GM23338 (cell line): ENCODE data around the gene LYST. TPM values are rescaled to one million over a fixed set of nuclear protein-coding genes. Genes with fewer than 3 reads are reported as not detected.

Experiments used
- ATAC-seq: fragments of 200-7000 bp; cut with Tn5 transposase; 3 replicates; pipeline ENCODE4 v1.9.1; 2020
- DNase-seq: peaks from one replicate; pipeline ENCODE4 v3.0.0-alpha.2; 2015; ENCODE audit warnings: low spot score
- H2AFZ ChIP-seq: fragments of 200-600 bp; sonication (generic); 2 replicates; pipeline ENCODE4 v1.8.0; 2016; ENCODE audit warnings: antibody characterized with exemption, mild to moderate bottlenecking, moderate library complexity
- H3F3A ChIP-seq: fragments of 200-600 bp; sonication (generic); replicated peaks from 2 replicates; pipeline ENCODE4 v1.8.0; 2017; ENCODE audit warnings: antibody characterized with exemption, mixed run types, low read depth
- H3K27ac ChIP-seq: fragments of 200-600 bp; sonication (generic); 2 replicates; pipeline ENCODE4 v1.6.1; 2016; ENCODE audit warnings: low read depth
- H3K27me3 ChIP-seq: fragments of 200-600 bp; sonication (generic); 2 replicates; pipeline ENCODE4 v1.8.0; 2016; ENCODE audit warnings: mild to moderate bottlenecking, mixed run types, moderate library complexity; ENCODE audit not compliant: insufficient read depth
- H3K36me3 ChIP-seq: fragments of 200-600 bp; sonication (generic); 2 replicates; pipeline ENCODE4 v1.8.0; 2016; ENCODE audit warnings: mild to moderate bottlenecking; ENCODE audit not compliant: insufficient read depth
- H3K4me1 ChIP-seq: fragments of 200-600 bp; sonication (generic); 2 replicates; pipeline ENCODE4 v1.8.0; 2016; ENCODE audit warnings: mild to moderate bottlenecking, moderate library complexity; ENCODE audit not compliant: insufficient read depth
- H3K4me2 ChIP-seq: fragments of 200-600 bp; sonication (generic); 2 replicates; pipeline ENCODE4 v1.7.1; 2017; ENCODE audit warnings: mixed run types
- H3K4me3 ChIP-seq: fragments of 200-600 bp; sonication (generic); 2 replicates; pipeline ENCODE4 v1.6.1; 2016; ENCODE audit warnings: mixed run types
- H3K79me2 ChIP-seq: fragments of 200-600 bp; sonication (generic); replicated peaks from 2 replicates; pipeline ENCODE4 v1.8.0; 2017; ENCODE audit warnings: mild to moderate bottlenecking; ENCODE audit not compliant: insufficient read depth
- H3K9me2 ChIP-seq: fragments of 200-600 bp; sonication (generic); 2 replicates; pipeline ENCODE4 v1.8.0; 2017; ENCODE audit not compliant: insufficient read depth
- H4K20me1 ChIP-seq: fragments of 200-600 bp; sonication (generic); replicated peaks from 2 replicates; pipeline ENCODE4 v1.8.0; 2017; ENCODE audit warnings: mild to moderate bottlenecking; ENCODE audit not compliant: insufficient read depth
- H3K27ac Mint-ChIP-seq: 2 replicates; pipeline ENCODE4 v1.8.0; 2020; ENCODE audit warnings: inconsistent platforms, mild to moderate bottlenecking, moderate library complexity, mixed read lengths
- H3K27me3 Mint-ChIP-seq: 3 replicates; pipeline ENCODE4 v1.8.0; 2022; ENCODE audit warnings: low read depth, mild to moderate bottlenecking, moderate library complexity, mixed read lengths, inconsistent platforms; ENCODE audit not compliant: insufficient read depth, poor library complexity
- H3K36me3 Mint-ChIP-seq: 3 replicates; pipeline ENCODE4 v1.8.0; 2021; ENCODE audit warnings: low read depth, mild to moderate bottlenecking, inconsistent platforms, moderate library complexity, mixed read lengths
- H3K4me1 Mint-ChIP-seq: 3 replicates; pipeline ENCODE4 v1.8.0; 2020; ENCODE audit warnings: mild to moderate bottlenecking, inconsistent platforms, mixed read lengths
- H3K4me3 Mint-ChIP-seq: 3 replicates; pipeline ENCODE4 v1.8.0; 2021; ENCODE audit warnings: moderate library complexity, mild to moderate bottlenecking, inconsistent platforms, mixed read lengths
- H3K9me3 Mint-ChIP-seq: 3 replicates; pipeline ENCODE4 v1.8.0; 2020; ENCODE audit warnings: moderate library complexity, mild to moderate bottlenecking, inconsistent platforms, mixed read lengths
- CREB1 ChIP-seq: fragments of 250-450 bp; sonication (Bioruptor Pico); IDR thresholded peaks from 2 replicates; pipeline ENCODE4 v1.5.0; 2020; ENCODE audit warnings: low read depth, mild to moderate bottlenecking, moderate library complexity
- EZH2 ChIP-seq: fragments of 200-600 bp; sonication (generic); IDR thresholded peaks from one replicate; pipeline ENCODE4 v1.8.0; 2017; ENCODE audit warnings: antibody characterized with exemption, mild to moderate bottlenecking, low read depth; ENCODE audit not compliant: unreplicated experiment
- EZH2phosphoT487 ChIP-seq: fragments of 200-600 bp; sonication (generic); IDR thresholded peaks from one replicate; pipeline ENCODE4 v1.8.1; 2018; ENCODE audit warnings: antibody characterized with exemption; ENCODE audit not compliant: unreplicated experiment
- JUNB ChIP-seq: IDR thresholded peaks from one replicate; pipeline ENCODE4 v1.6.1; 2016; ENCODE audit warnings: antibody characterized with exemption; ENCODE audit not compliant: unreplicated experiment
- NANOG ChIP-seq: IDR thresholded peaks from 2 replicates; pipeline ENCODE4 v1.6.1; 2016; ENCODE audit warnings: antibody characterized with exemption, borderline replicate concordance
- POLR2AphosphoS5 ChIP-seq: IDR thresholded peaks from 2 replicates; pipeline ENCODE4 v1.6.1; 2016; ENCODE audit warnings: antibody characterized with exemption, low read depth
- STAT1 ChIP-seq: IDR thresholded peaks from one replicate; pipeline ENCODE4 v1.6.1; 2016; ENCODE audit warnings: antibody characterized with exemption; ENCODE audit not compliant: unreplicated experiment
- ZNF114 ChIP-seq: fragments of 250-450 bp; sonication (Bioruptor Pico); IDR thresholded peaks from 2 replicates; pipeline ENCODE4 v1.5.0; 2020; ENCODE audit warnings: mild to moderate bottlenecking, moderate library complexity
- ZNF331 ChIP-seq: fragments of 250-450 bp; sonication (Bioruptor Pico); IDR thresholded peaks from 2 replicates; pipeline ENCODE4 v1.5.0; 2020; ENCODE audit warnings: low read depth, mild to moderate bottlenecking, moderate library complexity
- polyA plus RNA-seq: library from polyadenylated mRNA; unstranded; fragments of >200 nt; fragmentation: Nextera tagmentation; extraction: Ambion mirVana; gene quantifications from 2 replicates; pipeline ENCODE4 v1.2.1, GENCODE V29; 2016
- total RNA-seq: library from RNA; depleted of rRNA; stranded (reverse); fragments of >200 nt; shearing (Covaris generic); gene quantifications from 2 replicates; pipeline ENCODE4 v1.2.3, GENCODE V29; 2014
- TF ChIP-seq, protein P1 (sequence below): fragments of 250-450 bp; sonication (Bioruptor Pico); IDR thresholded peaks from 2 replicates; pipeline ENCODE4 v1.5.0; 2020; ENCODE audit warnings: mild to moderate bottlenecking, moderate library complexity
- TF ChIP-seq, protein P2 (sequence below): IDR thresholded peaks from one replicate; pipeline ENCODE4 v1.6.1; 2018; ENCODE audit warnings: antibody characterized with exemption; ENCODE audit not compliant: unreplicated experiment
- TF ChIP-seq, protein P3 (sequence below): IDR thresholded peaks from 2 replicates; pipeline ENCODE4 v1.6.1; 2016; ENCODE audit warnings: antibody characterized with exemption
- TF ChIP-seq, protein P4 (sequence below), 2 experiments: fragments of 200-600 bp in 1 of 2; sonication (generic) in 1 of 2; conservative IDR thresholded peaks; 2 replicates each; pipeline versions ENCODE4 v1.5.1 to v1.6.1; 2016 to 2017; ENCODE audit warnings: antibody characterized with exemption in 2 of 2, low read depth in 2 of 2, mild to moderate bottlenecking in 2 of 2, moderate library complexity in 1 of 2

Gene LYST
- total and polyA plus RNA-seq, 2 experiments from 2014 or later: 0.21 to 1.0 TPM

DNA sequence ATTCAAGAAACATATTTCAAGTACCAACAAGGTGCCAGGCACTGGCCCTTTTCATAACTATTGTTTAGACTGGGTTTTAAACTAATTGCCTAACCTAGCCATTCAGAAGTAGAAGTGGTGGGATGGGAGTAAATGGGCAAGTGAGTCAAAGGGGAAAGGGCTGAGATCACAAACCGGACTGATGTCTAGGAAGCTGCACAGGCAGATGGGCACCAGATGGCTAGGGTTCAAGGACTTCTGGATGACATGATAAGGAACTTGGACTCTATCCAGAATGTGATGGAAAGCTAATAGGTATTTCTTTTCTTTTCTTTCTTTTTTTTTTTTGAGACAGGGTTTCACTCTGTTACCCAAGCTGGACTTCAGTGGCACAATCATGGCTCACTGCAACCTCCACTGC is 46.6 kb downstream of the LYST start:
- H3K79me2 ChIP-seq: no peaks in the 10 kb centered on the region
- H3K4me3 ChIP-seq: no peak overlapping the region
- no peak overlapping the region for H2AFZ ChIP-seq
- Mint-ChIP-seq H3K9me3 (no peaks in the 10 kb centered on the region), H3K27ac (no peak overlapping the region), H3K36me3 (no peaks in the 10 kb centered on the region), H3K4me3 (no peak overlapping the region), H3K4me1 (no peaks in the 10 kb centered on the region), H3K27me3 (peaks cover 3% of the 10 kb centered on the region)
- no peaks in the 10 kb centered on the region for H3F3A ChIP-seq
- H4K20me1 ChIP-seq: no peaks in the 10 kb centered on the region
- DNase-seq: no peak
- TF ChIP-seq, protein P1, sequence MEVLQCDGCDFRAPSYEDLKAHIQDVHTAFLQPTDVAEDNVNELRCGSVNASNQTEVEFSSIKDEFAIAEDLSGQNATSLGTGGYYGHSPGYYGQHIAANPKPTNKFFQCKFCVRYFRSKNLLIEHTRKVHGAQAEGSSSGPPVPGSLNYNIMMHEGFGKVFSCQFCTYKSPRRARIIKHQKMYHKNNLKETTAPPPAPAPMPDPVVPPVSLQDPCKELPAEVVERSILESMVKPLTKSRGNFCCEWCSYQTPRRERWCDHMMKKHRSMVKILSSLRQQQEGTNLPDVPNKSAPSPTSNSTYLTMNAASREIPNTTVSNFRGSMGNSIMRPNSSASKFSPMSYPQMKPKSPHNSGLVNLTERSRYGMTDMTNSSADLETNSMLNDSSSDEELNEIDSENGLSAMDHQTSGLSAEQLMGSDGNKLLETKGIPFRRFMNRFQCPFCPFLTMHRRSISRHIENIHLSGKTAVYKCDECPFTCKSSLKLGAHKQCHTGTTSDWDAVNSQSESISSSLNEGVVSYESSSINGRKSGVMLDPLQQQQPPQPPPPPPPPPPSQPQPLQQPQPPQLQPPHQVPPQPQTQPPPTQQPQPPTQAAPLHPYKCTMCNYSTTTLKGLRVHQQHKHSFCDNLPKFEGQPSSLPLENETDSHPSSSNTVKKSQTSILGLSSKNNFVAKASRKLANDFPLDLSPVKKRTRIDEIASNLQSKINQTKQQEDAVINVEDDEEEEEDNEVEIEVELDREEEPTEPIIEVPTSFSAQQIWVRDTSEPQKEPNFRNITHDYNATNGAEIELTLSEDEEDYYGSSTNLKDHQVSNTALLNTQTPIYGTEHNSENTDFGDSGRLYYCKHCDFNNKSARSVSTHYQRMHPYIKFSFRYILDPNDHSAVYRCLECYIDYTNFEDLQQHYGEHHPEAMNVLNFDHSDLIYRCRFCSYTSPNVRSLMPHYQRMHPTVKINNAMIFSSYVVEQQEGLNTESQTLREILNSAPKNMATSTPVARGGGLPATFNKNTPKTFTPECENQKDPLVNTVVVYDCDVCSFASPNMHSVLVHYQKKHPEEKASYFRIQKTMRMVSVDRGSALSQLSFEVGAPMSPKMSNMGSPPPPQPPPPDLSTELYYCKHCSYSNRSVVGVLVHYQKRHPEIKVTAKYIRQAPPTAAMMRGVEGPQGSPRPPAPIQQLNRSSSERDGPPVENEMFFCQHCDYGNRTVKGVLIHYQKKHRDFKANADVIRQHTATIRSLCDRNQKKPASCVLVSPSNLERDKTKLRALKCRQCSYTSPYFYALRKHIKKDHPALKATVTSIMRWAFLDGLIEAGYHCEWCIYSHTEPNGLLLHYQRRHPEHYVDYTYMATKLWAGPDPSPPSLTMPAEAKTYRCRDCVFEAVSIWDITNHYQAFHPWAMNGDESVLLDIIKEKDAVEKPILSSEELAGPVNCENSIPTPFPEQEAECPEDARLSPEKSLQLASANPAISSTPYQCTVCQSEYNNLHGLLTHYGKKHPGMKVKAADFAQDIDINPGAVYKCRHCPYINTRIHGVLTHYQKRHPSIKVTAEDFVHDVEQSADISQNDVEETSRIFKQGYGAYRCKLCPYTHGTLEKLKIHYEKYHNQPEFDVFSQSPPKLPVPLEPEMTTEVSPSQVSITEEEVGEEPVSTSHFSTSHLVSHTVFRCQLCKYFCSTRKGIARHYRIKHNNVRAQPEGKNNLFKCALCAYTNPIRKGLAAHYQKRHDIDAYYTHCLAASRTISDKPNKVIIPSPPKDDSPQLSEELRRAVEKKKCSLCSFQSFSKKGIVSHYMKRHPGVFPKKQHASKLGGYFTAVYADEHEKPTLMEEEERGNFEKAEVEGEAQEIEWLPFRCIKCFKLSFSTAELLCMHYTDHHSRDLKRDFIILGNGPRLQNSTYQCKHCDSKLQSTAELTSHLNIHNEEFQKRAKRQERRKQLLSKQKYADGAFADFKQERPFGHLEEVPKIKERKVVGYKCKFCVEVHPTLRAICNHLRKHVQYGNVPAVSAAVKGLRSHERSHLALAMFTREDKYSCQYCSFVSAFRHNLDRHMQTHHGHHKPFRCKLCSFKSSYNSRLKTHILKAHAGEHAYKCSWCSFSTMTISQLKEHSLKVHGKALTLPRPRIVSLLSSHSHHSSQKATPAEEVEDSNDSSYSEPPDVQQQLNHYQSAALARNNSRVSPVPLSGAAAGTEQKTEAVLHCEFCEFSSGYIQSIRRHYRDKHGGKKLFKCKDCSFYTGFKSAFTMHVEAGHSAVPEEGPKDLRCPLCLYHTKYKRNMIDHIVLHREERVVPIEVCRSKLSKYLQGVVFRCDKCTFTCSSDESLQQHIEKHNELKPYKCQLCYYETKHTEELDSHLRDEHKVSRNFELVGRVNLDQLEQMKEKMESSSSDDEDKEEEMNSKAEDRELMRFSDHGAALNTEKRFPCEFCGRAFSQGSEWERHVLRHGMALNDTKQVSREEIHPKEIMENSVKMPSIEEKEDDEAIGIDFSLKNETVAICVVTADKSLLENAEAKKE: no peak
- no peak for TF ChIP-seq STAT1
- TF ChIP-seq POLR2AphosphoS5: no peak
- TF ChIP-seq, protein P2, sequence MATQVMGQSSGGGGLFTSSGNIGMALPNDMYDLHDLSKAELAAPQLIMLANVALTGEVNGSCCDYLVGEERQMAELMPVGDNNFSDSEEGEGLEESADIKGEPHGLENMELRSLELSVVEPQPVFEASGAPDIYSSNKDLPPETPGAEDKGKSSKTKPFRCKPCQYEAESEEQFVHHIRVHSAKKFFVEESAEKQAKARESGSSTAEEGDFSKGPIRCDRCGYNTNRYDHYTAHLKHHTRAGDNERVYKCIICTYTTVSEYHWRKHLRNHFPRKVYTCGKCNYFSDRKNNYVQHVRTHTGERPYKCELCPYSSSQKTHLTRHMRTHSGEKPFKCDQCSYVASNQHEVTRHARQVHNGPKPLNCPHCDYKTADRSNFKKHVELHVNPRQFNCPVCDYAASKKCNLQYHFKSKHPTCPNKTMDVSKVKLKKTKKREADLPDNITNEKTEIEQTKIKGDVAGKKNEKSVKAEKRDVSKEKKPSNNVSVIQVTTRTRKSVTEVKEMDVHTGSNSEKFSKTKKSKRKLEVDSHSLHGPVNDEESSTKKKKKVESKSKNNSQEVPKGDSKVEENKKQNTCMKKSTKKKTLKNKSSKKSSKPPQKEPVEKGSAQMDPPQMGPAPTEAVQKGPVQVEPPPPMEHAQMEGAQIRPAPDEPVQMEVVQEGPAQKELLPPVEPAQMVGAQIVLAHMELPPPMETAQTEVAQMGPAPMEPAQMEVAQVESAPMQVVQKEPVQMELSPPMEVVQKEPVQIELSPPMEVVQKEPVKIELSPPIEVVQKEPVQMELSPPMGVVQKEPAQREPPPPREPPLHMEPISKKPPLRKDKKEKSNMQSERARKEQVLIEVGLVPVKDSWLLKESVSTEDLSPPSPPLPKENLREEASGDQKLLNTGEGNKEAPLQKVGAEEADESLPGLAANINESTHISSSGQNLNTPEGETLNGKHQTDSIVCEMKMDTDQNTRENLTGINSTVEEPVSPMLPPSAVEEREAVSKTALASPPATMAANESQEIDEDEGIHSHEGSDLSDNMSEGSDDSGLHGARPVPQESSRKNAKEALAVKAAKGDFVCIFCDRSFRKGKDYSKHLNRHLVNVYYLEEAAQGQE: no peak
- no peak for TF ChIP-seq ZNF331 (CRISPR knock-in tag)
- TF ChIP-seq JUNB: no peak
- no peak for TF ChIP-seq ZNF114 (CRISPR knock-in tag)
- TF ChIP-seq, protein P3, sequence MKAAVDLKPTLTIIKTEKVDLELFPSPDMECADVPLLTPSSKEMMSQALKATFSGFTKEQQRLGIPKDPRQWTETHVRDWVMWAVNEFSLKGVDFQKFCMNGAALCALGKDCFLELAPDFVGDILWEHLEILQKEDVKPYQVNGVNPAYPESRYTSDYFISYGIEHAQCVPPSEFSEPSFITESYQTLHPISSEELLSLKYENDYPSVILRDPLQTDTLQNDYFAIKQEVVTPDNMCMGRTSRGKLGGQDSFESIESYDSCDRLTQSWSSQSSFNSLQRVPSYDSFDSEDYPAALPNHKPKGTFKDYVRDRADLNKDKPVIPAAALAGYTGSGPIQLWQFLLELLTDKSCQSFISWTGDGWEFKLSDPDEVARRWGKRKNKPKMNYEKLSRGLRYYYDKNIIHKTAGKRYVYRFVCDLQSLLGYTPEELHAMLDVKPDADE: no peak
- TF ChIP-seq EZH2phosphoT487: no peak
- TF ChIP-seq EZH2: no peak
- TF ChIP-seq, protein P4, sequence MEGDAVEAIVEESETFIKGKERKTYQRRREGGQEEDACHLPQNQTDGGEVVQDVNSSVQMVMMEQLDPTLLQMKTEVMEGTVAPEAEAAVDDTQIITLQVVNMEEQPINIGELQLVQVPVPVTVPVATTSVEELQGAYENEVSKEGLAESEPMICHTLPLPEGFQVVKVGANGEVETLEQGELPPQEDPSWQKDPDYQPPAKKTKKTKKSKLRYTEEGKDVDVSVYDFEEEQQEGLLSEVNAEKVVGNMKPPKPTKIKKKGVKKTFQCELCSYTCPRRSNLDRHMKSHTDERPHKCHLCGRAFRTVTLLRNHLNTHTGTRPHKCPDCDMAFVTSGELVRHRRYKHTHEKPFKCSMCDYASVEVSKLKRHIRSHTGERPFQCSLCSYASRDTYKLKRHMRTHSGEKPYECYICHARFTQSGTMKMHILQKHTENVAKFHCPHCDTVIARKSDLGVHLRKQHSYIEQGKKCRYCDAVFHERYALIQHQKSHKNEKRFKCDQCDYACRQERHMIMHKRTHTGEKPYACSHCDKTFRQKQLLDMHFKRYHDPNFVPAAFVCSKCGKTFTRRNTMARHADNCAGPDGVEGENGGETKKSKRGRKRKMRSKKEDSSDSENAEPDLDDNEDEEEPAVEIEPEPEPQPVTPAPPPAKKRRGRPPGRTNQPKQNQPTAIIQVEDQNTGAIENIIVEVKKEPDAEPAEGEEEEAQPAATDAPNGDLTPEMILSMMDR (conservative IDR thresholded peaks at IDR 0.05; ENCODE audit: low read depth in 2 of 2): no peak
- TF ChIP-seq CREB1 (CRISPR knock-in tag): no peak
- no peak for TF ChIP-seq NANOG
- no peak overlapping the region for H3K4me2 ChIP-seq
- H3K36me3 ChIP-seq: no peaks in the 10 kb centered on the region
- H3K9me2 ChIP-seq: no peaks in the 10 kb centered on the region; the same call in 1 of the 2 replicates
- no peak for ATAC-seq
- no peaks in the 10 kb centered on the region for H3K27me3 ChIP-seq
- no peaks in the 10 kb centered on the region for H3K4me1 ChIP-seq
- H3K27ac ChIP-seq: no peak overlapping the region
